ENCODE results near the gene OR5T3. TPM values are rescaled to one million over a fixed set of nuclear protein-coding genes. Genes with fewer than 3 reads are reported as not detected.
"Not testable (repeated sequence)": the region's sequence is repeated elsewhere in the genome, so short reads cannot be mapped to it uniquely, and the experiment has no call there.

Gene OR5T3
- total RNA-seq (2014; rRNA removed) (not detected in 2 replicates), Bru-seq, nascent RNA (not detected), BruChase-seq, experiment 1, labeled RNA remaining after a 6-hour chase (not detected), BruChase-seq, experiment 2, labeled RNA remaining after a 2-hour chase (not detected)
- long read RNA-seq, result 0 reads

- H3K4me2 ChIP-seq (ENCODE audit: low read length), result no peak within 1 kb of the TSS
Measured at GRCh38 chr11:56251954-56252353, at the start of gene OR5T3. OR5T3 (plus strand) TSS chr11:56252254; CDS start chr11:56252254, 0 bp downstream.

DNA sequence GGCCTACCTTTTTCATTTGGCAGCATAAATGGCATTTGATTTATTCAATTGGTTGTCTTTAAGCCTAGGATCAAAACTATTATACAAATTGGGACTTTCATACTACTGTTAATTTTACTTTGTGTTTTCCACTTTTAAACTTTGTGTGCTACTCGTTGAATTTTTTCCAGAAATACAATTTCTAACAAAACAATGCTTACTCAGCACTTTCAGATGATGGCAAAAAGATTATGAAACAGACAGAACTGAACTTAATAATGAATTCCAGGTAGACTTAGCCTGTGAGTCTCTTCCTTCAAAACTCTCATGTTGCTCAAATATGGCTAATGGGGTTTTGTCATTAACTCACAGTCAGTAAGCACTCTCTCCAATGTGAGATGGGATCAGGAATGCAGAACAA is 44.3 kb upstream of the OR5T3 start:
- Histone ChIP-seq H3K27ac (ENCODE audit: low read length) (no peak overlapping the region), H3K27me3 (ENCODE audit: low read length) (no peaks in the 10 kb centered on the region), H3K4me1 (ENCODE audit: insufficient read depth, low read length) (no peaks in the 10 kb centered on the region), H3K4me2 (ENCODE audit: low read length) (no peak overlapping the region), H2AFZ (ENCODE audit: low read length) (no peak overlapping the region), H3K9me3 (ENCODE audit: low read length) (no peaks in the 10 kb centered on the region; the same call in 1 of the 2 replicates), H3K4me3 (ENCODE audit: low read length) (no peak overlapping the region), H3K9me2 (replicated peaks; ENCODE audit: low read length) (no peaks in the 10 kb centered on the region), H3F3A (ENCODE audit: low read length, unreplicated experiment) (no peaks in the 10 kb centered on the region), H3K9ac (ENCODE audit: low read length) (no peak overlapping the region), H3K79me2 (ENCODE audit: low read length) (no peaks in the 10 kb centered on the region), H3K36me3 (ENCODE audit: low read depth, low read length) (no peaks in the 10 kb centered on the region), H4K20me1 (ENCODE audit: low read length) (no peaks in the 10 kb centered on the region)
- ChIA-PET CTCF (no interaction called here), POLR2A (ENCODE audit: unreplicated experiment) (no interaction called here)
- TF ChIP-seq, protein P1, sequence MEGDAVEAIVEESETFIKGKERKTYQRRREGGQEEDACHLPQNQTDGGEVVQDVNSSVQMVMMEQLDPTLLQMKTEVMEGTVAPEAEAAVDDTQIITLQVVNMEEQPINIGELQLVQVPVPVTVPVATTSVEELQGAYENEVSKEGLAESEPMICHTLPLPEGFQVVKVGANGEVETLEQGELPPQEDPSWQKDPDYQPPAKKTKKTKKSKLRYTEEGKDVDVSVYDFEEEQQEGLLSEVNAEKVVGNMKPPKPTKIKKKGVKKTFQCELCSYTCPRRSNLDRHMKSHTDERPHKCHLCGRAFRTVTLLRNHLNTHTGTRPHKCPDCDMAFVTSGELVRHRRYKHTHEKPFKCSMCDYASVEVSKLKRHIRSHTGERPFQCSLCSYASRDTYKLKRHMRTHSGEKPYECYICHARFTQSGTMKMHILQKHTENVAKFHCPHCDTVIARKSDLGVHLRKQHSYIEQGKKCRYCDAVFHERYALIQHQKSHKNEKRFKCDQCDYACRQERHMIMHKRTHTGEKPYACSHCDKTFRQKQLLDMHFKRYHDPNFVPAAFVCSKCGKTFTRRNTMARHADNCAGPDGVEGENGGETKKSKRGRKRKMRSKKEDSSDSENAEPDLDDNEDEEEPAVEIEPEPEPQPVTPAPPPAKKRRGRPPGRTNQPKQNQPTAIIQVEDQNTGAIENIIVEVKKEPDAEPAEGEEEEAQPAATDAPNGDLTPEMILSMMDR (conservative IDR thresholded peaks at IDR 0.05; ENCODE audit: low read depth, low read length), result no peak
- TF ChIP-seq EZH2phosphoT487 (IDR thresholded peaks at IDR 0.05; ENCODE audit: borderline replicate concordance, low read length) (no peak), EZH2 (IDR thresholded peaks at IDR 0.05; ENCODE audit: low read length, unreplicated experiment) (no peak)
- DNase-seq, result no peak
- intact Hi-C loops (cut with micrococcal nuclease), result no loop called here
- no TSS peak for BruUV-seq (replicated peaks)
- ATAC-seq, result no peak

More at GRCh38 chr11:56251954-56252353, at the start of gene OR5T3:
- DNase-seq, result no peak
- H3K36me3 ChIP-seq (ENCODE audit: low read depth, low read length), result no peaks in the 10 kb centered on the region
- intact Hi-C loops (cut with micrococcal nuclease), result no loop called here
- TF ChIP-seq, protein P1 (conservative IDR thresholded peaks at IDR 0.05; ENCODE audit: low read depth, low read length), result no peak
- TF ChIP-seq EZH2phosphoT487 (IDR thresholded peaks at IDR 0.05; ENCODE audit: borderline replicate concordance, low read length), result no peak
- TF ChIP-seq EZH2 (IDR thresholded peaks at IDR 0.05; ENCODE audit: low read length, unreplicated experiment), result no peak
- ATAC-seq, result no peak
- ChIA-PET CTCF (no interaction called here), POLR2A (ENCODE audit: unreplicated experiment) (no interaction called here)
- H3K9ac ChIP-seq (ENCODE audit: low read length), result no peak within 1 kb of the TSS
- H3K79me2 ChIP-seq (ENCODE audit: low read length), result no peaks in the 10 kb centered on the region
- H2AFZ ChIP-seq (ENCODE audit: low read length), result no peak within 1 kb of the TSS
- no TSS peak for BruUV-seq (replicated peaks)
- no peaks in the 10 kb centered on the region for H3K4me1 ChIP-seq (ENCODE audit: insufficient read depth, low read length)
- H3K9me3 ChIP-seq (ENCODE audit: low read length), result peaks cover 18% of the 10 kb centered on the region
- H3K27me3 ChIP-seq (ENCODE audit: low read length), result no peaks in the 10 kb centered on the region
- no peaks in the 10 kb centered on the region for H3F3A ChIP-seq (ENCODE audit: low read length, unreplicated experiment)
- no peaks in the 10 kb centered on the region for H3K9me2 ChIP-seq (replicated peaks; ENCODE audit: low read length)
- H3K27ac ChIP-seq (ENCODE audit: low read length), result no peak within 1 kb of the TSS
- H3K4me3 ChIP-seq (ENCODE audit: low read length), result no peak within 1 kb of the TSS
- no peaks in the 10 kb centered on the region for H4K20me1 ChIP-seq (ENCODE audit: low read length)

DNA sequence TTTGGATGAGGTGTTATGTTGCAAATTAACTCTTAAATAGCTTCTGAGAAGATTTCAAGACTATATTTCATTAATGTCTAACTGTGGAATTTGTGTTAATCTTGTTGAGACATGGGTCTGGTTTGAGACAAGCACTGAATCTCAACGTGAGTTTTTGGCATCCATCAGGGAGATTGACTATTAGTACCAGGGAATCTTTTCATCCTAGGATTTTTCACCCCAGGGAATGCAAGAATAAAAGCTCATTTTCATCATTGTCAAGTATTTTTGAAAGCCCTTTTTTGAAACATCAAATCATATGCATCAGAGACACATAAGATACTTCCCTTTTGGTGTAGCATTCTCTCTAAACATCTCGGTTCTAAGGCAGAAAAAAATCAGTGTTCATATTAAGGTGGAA is 37.5 kb upstream of the OR5T3 start:
- no peaks in the 10 kb centered on the region for H3F3A ChIP-seq (ENCODE audit: low read length, unreplicated experiment)
- H3K27me3 ChIP-seq (ENCODE audit: low read length), result no peaks in the 10 kb centered on the region
- no peak overlapping the region for H2AFZ ChIP-seq (ENCODE audit: low read length)
- CTCF ChIA-PET, result no interaction called here
- no peaks in the 10 kb centered on the region for H3K36me3 ChIP-seq (ENCODE audit: low read depth, low read length)
- H3K79me2 ChIP-seq (ENCODE audit: low read length), result no peaks in the 10 kb centered on the region
- TF ChIP-seq EZH2 (IDR thresholded peaks at IDR 0.05; ENCODE audit: low read length, unreplicated experiment), result no peak
- no peak for TF ChIP-seq EZH2phosphoT487 (IDR thresholded peaks at IDR 0.05; ENCODE audit: borderline replicate concordance, low read length)
- TF ChIP-seq, protein P1 (conservative IDR thresholded peaks at IDR 0.05; ENCODE audit: low read depth, low read length), result no peak
- no peak for ATAC-seq
- H4K20me1 ChIP-seq (ENCODE audit: low read length), result no peaks in the 10 kb centered on the region
- no peaks in the 10 kb centered on the region for H3K4me1 ChIP-seq (ENCODE audit: insufficient read depth, low read length)
- intact Hi-C loops (cut with micrococcal nuclease), result no loop called here
- 0 out of 2 replicates have a peak, but pooled peaks cover 8% of the 10 kb centered on the region for H3K9me3 ChIP-seq (ENCODE audit: low read length)
- no peak overlapping the region for H3K27ac ChIP-seq (ENCODE audit: low read length)
- H3K9me2 ChIP-seq (replicated peaks; ENCODE audit: low read length), result no peaks in the 10 kb centered on the region
- no peak overlapping the region for H3K9ac ChIP-seq (ENCODE audit: low read length)
- H3K4me2 ChIP-seq (ENCODE audit: low read length), result no peak overlapping the region
- POLR2A ChIA-PET (ENCODE audit: unreplicated experiment), result no interaction called here
- BruUV-seq (replicated peaks), result no TSS peak
- H3K4me3 ChIP-seq (ENCODE audit: low read length), result no peak overlapping the region
- DNase-seq, result no peak

DNA sequence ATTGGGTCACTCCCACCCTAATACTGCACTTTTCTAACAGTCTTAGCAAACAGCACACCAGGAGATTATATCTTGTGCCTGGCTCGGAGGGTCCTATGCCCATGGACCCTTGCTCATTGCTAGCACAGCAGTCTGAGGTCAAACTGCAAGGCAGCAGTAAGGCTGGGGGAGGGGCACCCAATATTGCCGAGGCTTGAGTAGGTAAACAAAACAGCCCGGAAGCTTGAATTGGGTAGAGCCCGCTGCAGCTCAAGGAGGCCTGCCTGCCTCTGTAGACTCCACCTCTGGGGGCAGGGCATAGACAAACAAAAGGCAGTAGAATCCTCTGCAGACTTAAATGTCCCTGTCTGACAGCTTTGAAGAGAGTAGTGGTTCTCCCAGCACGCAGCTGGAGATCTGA is 32.3 kb upstream of the OR5T3 start:
- ATAC-seq; H2AFZ ChIP-seq (ENCODE audit: low read length); intact Hi-C loops (cut with micrococcal nuclease); H3F3A ChIP-seq (ENCODE audit: low read length, unreplicated experiment); H3K27ac ChIP-seq (ENCODE audit: low read length); H3K9ac ChIP-seq (ENCODE audit: low read length); H3K4me3 ChIP-seq (ENCODE audit: low read length); POLR2A ChIA-PET (ENCODE audit: unreplicated experiment); H3K9me2 ChIP-seq (replicated peaks; ENCODE audit: low read length); BruUV-seq (replicated peaks); H4K20me1 ChIP-seq (ENCODE audit: low read length); H3K9me3 ChIP-seq (ENCODE audit: low read length); H3K4me2 ChIP-seq (ENCODE audit: low read length); H3K4me1 ChIP-seq (ENCODE audit: insufficient read depth, low read length); H3K27me3 ChIP-seq (ENCODE audit: low read length); H3K36me3 ChIP-seq (ENCODE audit: low read depth, low read length); CTCF ChIA-PET; DNase-seq; H3K79me2 ChIP-seq (ENCODE audit: low read length): not testable (repeated sequence)
